Type B pancreatic cell (in vitro differentiated cells): ENCODE measurements around the gene COL25A1. TPM values are rescaled to one million over a fixed set of nuclear protein-coding genes. Genes with fewer than 3 reads are reported as not detected.

ENCODE experiments used
- DNase-seq: peaks from one replicate; pipeline ENCODE4 v3.0.0; 2021; ENCODE audit warnings: mixed read lengths; ENCODE audit not compliant: unreplicated experiment; ENCODE audit errors: extremely low spot score
- H3K27ac Mint-ChIP-seq: 2 replicates; pipeline ENCODE4 v1.8.0; 2021; ENCODE audit warnings: mild to moderate bottlenecking, mixed read lengths
- H3K27me3 Mint-ChIP-seq: 2 replicates; pipeline ENCODE4 v1.8.0; 2021; ENCODE audit warnings: mixed read lengths
- H3K36me3 Mint-ChIP-seq: 2 replicates; pipeline ENCODE4 v1.8.0; 2021; ENCODE audit warnings: mixed read lengths
- H3K4me1 Mint-ChIP-seq: one replicate; pipeline ENCODE4 v1.8.0; 2021; ENCODE audit warnings: mixed read lengths; ENCODE audit not compliant: unreplicated experiment
- H3K4me3 Mint-ChIP-seq: 2 replicates; pipeline ENCODE4 v1.8.0; 2021; ENCODE audit warnings: mild to moderate bottlenecking, mixed read lengths
- H3K9me3 Mint-ChIP-seq: 2 replicates; pipeline ENCODE4 v1.8.0; 2021; ENCODE audit warnings: mixed read lengths
- total RNA-seq: library from RNA; stranded (reverse); gene quantifications from 2 replicates; pipeline ENCODE4 v1.2.1, GENCODE V29; 2021; ENCODE audit warnings: low replicate concordance
- TF ChIP-seq, protein P1 (sequence below): fragments of 200-600 bp; sonication (generic); conservative IDR thresholded peaks from 2 replicates; pipeline ENCODE4 v1.5.0; 2021; ENCODE audit warnings: antibody characterized with exemption, mild to moderate bottlenecking

The COL25A1 gene
- total RNA-seq, 1 donor from 2014 or later: 9.2 TPM

- no peak for DNase-seq
- H3K9me3 Mint-ChIP-seq: no peaks in the 10 kb centered on the region
- no peak overlapping the region for H3K27ac Mint-ChIP-seq
- H3K27me3 Mint-ChIP-seq: peaks cover 3% of the 10 kb centered on the region
- no peak overlapping the region for H3K4me3 Mint-ChIP-seq
- peaks cover 3% of the 10 kb centered on the region for H3K36me3 Mint-ChIP-seq
- TF ChIP-seq, protein P1, sequence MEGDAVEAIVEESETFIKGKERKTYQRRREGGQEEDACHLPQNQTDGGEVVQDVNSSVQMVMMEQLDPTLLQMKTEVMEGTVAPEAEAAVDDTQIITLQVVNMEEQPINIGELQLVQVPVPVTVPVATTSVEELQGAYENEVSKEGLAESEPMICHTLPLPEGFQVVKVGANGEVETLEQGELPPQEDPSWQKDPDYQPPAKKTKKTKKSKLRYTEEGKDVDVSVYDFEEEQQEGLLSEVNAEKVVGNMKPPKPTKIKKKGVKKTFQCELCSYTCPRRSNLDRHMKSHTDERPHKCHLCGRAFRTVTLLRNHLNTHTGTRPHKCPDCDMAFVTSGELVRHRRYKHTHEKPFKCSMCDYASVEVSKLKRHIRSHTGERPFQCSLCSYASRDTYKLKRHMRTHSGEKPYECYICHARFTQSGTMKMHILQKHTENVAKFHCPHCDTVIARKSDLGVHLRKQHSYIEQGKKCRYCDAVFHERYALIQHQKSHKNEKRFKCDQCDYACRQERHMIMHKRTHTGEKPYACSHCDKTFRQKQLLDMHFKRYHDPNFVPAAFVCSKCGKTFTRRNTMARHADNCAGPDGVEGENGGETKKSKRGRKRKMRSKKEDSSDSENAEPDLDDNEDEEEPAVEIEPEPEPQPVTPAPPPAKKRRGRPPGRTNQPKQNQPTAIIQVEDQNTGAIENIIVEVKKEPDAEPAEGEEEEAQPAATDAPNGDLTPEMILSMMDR: no peak
- peaks cover 12% of the 10 kb centered on the region for H3K4me1 Mint-ChIP-seq
Observed at GRCh38 chr4:108906006-108906405, 396.5 kb downstream of the COL25A1 start.

DNA sequence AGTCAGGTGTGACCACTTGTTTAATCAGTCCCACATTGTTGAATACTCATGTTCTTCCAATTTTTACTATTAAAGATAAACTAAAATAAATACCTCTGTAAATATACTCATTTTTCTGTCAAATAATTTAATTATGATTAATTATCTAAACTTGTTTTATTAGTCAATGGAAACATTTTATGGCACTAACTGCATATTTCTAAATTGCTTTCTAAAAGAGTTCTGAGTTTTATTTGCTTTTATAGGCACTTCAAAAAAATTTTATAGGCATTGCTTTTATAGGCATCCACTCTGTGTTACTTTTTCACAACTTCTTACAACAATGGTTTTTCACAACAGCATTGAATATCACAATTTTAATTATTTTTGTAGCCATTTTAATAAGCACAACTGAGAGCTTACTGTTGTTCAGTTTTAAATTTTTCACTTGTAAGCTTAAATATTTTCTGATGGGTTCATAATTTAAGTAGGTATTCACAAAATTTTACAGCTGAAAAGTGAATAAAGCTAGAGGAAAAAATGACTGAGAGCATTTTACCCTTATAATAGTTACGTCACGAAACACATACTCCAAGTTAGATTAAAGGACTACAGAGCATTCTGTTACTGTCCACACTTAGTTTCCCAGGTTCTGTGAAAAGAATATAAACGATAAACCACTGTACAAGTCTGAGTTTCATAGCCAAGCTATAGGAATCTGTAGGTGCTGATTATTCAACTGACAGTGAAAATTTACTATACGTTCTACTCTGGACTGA, 398.8 kb downstream of the COL25A1 start:
- H3K9me3 Mint-ChIP-seq: no peaks in the 10 kb centered on the region

GRCh38 chr4:108902769-108903168, 399.7 kb downstream of the COL25A1 start:
- Mint-ChIP-seq H3K9me3 (no peaks in the 10 kb centered on the region), H3K36me3 (no peaks in the 10 kb centered on the region), H3K4me3 (no peak overlapping the region), H3K27ac (no peak overlapping the region), H3K4me1 (peaks cover 29% of the 10 kb centered on the region), H3K27me3 (no peaks in the 10 kb centered on the region)
- DNase-seq: no peak
- TF ChIP-seq, protein P1: no peak

More for the DNA sequence above, 398.8 kb downstream of the COL25A1 start:
- Mint-ChIP-seq H3K4me1 (peaks cover 21% of the 10 kb centered on the region), H3K27ac (no peak overlapping the region), H3K27me3 (no peaks in the 10 kb centered on the region), H3K36me3 (no peaks in the 10 kb centered on the region), H3K4me3 (no peak overlapping the region)
- DNase-seq: no peak
- TF ChIP-seq, protein P1: no peak

GRCh38 chr4:108901291-108901690, 401.2 kb downstream of the COL25A1 start:
- no peak overlapping the region for H3K27ac Mint-ChIP-seq
- H3K4me3 Mint-ChIP-seq: no peak overlapping the region
- DNase-seq: no peak
- TF ChIP-seq, protein P1: no peak
- H3K36me3 Mint-ChIP-seq: no peaks in the 10 kb centered on the region
- no peaks in the 10 kb centered on the region for H3K9me3 Mint-ChIP-seq
- peaks cover 39% of the 10 kb centered on the region for H3K4me1 Mint-ChIP-seq
- no peaks in the 10 kb centered on the region for H3K27me3 Mint-ChIP-seq

DNA sequence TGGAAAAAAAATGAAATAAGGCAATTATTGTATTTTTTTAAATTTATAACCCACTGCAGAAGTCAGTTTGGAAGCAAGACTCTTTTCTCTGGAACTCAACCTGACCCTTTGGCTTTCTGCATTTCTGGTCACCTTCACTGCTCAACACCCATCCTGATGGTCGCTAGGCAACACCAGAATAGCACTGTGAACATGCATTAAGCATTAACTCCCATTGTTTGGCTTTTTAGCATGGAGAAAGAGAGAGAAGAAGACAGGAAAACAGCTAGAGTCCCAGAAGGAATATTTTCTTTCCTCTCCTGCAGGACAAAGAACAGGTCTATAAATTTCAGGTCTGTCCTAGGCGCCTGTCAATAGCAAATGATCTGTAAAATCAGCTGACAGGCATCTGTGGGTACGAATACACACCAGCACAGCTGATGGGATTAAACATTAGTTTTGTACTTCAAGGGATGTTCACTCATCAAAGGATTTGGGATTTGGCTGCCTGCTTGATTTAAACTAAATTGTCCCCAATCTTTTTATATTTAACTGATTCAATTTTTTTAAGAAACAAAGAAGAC, 402.4 kb downstream of the COL25A1 start:
- no peak overlapping the region for H3K27ac Mint-ChIP-seq
- H3K4me3 Mint-ChIP-seq: no peak overlapping the region

More for the DNA sequence above, 402.4 kb downstream of the COL25A1 start:
- Mint-ChIP-seq H3K9me3 (no peaks in the 10 kb centered on the region), H3K36me3 (no peaks in the 10 kb centered on the region), H3K27me3 (no peaks in the 10 kb centered on the region), H3K4me1 (peaks cover 39% of the 10 kb centered on the region)
- no peak for DNase-seq
- TF ChIP-seq, protein P1: no peak
